HepG2 (cell line): ENCODE measurements around the gene DAPK3. TPM values are rescaled to one million over a fixed set of nuclear protein-coding genes. Genes with fewer than 3 reads are reported as not detected.

Source experiments
- ASH2L ChIP-seq: fragments of 300-600, 200-600 bp; sonication (generic); IDR thresholded peaks from 2 replicates; pipeline ENCODE4 v1.7.0; 2017; ENCODE audit warnings: low read depth, mild to moderate bottlenecking, moderate library complexity, mixed read lengths, low read length; ENCODE audit not compliant: insufficient read length
- BORCS8-MEF2B ChIP-seq: sonication (generic); formaldehyde crosslinking; IDR thresholded peaks from 2 replicates; pipeline ENCODE4 v1.8.0; 2022; ENCODE audit warnings: mild to moderate bottlenecking, missing genetic modification reagents
- DMAP1 ChIP-seq: IDR thresholded peaks from 2 replicates; pipeline ENCODE4 v1.6.1; 2016
- HCFC1 ChIP-seq: fragments of 150-350 bp; IDR thresholded peaks from 2 replicates; pipeline ENCODE4 v1.6.1; 2014; ENCODE audit warnings: low read depth, low read length
- MIER3 ChIP-seq: IDR thresholded peaks from 2 replicates; pipeline ENCODE4 v1.6.1; 2016; ENCODE audit warnings: missing compliant biosample characterization, borderline replicate concordance
- NFE2L1 ChIP-seq: sonication (generic); formaldehyde crosslinking; IDR thresholded peaks from 2 replicates; pipeline ENCODE4 v1.4.0; 2020; ENCODE audit warnings: missing genetic modification reagents, mild to moderate bottlenecking, borderline replicate concordance
- PAX8 ChIP-seq: sonication (generic); formaldehyde crosslinking; IDR thresholded peaks from 2 replicates; pipeline ENCODE4 v1.8.0; 2022; ENCODE audit warnings: mild to moderate bottlenecking, missing genetic modification reagents, borderline replicate concordance
- RXRA ChIP-seq: sonication (generic); formaldehyde crosslinking; IDR thresholded peaks from 2 replicates; pipeline ENCODE4 v1.5.1; 2020; ENCODE audit warnings: missing genetic modification reagents
- SAP130 ChIP-seq: IDR thresholded peaks from 2 replicates; pipeline ENCODE4 v1.6.1; 2016; ENCODE audit warnings: low read depth
- SMAD1 ChIP-seq: sonication (generic); formaldehyde crosslinking; IDR thresholded peaks from 2 replicates; pipeline ENCODE4 v1.4.0; 2020; ENCODE audit warnings: missing genetic modification reagents, low read depth, mild to moderate bottlenecking, borderline replicate concordance
- SP4 ChIP-seq: sonication (generic); formaldehyde crosslinking; IDR thresholded peaks from 2 replicates; pipeline ENCODE4 v1.8.1; 2023; ENCODE audit warnings: mild to moderate bottlenecking, missing genetic modification reagents
- TBX2 ChIP-seq: sonication (generic); formaldehyde crosslinking; IDR thresholded peaks from 2 replicates; pipeline ENCODE4 v1.5.0; 2020; ENCODE audit warnings: missing genetic modification reagents, mild to moderate bottlenecking, borderline replicate concordance
- ZNF644 ChIP-seq: IDR thresholded peaks from 2 replicates; pipeline ENCODE4 v1.6.1; 2016; ENCODE audit warnings: low read depth
- ZNF878 ChIP-seq: sonication (generic); formaldehyde crosslinking; IDR thresholded peaks from 2 replicates; pipeline ENCODE4 v1.8.1; 2023; ENCODE audit warnings: mild to moderate bottlenecking, missing genetic modification reagents, moderate library complexity
- polyA plus RNA-seq, 8 experiments: library from polyadenylated mRNA; depleted of rRNA in 3 of 8; stranded (reverse) in 7 of 8; unstranded in 1 of 8; fragments of >200 nt; fragmentation: Illumina TruSeq in 4 of 8; extraction: Trizol in 4 of 8; gene quantifications; 2 replicates each; pipeline versions ENCODE4 v1.2.1 to v1.2.3, GENCODE V29; 2011 to 2016; ENCODE audit warnings: low read depth in 4 of 8, missing spikeins in 1 of 8, mixed read lengths in 1 of 8; ENCODE audit not compliant: insufficient read depth in 1 of 8
- total RNA-seq, 5 experiments: library from RNA; depleted of rRNA; stranded (reverse); fragments of >200 nt; fragmentation: Illumina TruSeq; extraction: Trizol; gene quantifications; 2 replicates each; pipeline ENCODE4 v1.2.3, GENCODE V29; 2016; ENCODE audit warnings: low read depth in 1 of 5
- TF ChIP-seq, protein P1 (sequence below): fragments of 450-650 bp; IDR thresholded peaks from 2 replicates; pipeline ENCODE4 v1.6.1; 2017; ENCODE audit warnings: mild to moderate bottlenecking
- TF ChIP-seq, protein P2 (sequence below): sonication (generic); formaldehyde crosslinking; IDR thresholded peaks from 2 replicates; pipeline ENCODE4 v1.5.0; 2020; ENCODE audit warnings: missing genetic modification reagents
- TF ChIP-seq, protein P3 (sequence below): sonication (generic); formaldehyde crosslinking; IDR thresholded peaks from 2 replicates; pipeline ENCODE4 v1.4.0; 2020; ENCODE audit warnings: mild to moderate bottlenecking, missing genetic modification reagents
- TF ChIP-seq, protein P4 (sequence below): sonication (generic); formaldehyde crosslinking; IDR thresholded peaks from 2 replicates; pipeline ENCODE4 v1.4.0; 2020; ENCODE audit warnings: missing genetic modification reagents

DAPK3 gene
- total and polyA plus RNA-seq, 2 of the 13 experiments (the other 11 are each of a cell fraction or from before 2014, with no cell fraction given): 30.5 to 37.3 TPM

DNA sequence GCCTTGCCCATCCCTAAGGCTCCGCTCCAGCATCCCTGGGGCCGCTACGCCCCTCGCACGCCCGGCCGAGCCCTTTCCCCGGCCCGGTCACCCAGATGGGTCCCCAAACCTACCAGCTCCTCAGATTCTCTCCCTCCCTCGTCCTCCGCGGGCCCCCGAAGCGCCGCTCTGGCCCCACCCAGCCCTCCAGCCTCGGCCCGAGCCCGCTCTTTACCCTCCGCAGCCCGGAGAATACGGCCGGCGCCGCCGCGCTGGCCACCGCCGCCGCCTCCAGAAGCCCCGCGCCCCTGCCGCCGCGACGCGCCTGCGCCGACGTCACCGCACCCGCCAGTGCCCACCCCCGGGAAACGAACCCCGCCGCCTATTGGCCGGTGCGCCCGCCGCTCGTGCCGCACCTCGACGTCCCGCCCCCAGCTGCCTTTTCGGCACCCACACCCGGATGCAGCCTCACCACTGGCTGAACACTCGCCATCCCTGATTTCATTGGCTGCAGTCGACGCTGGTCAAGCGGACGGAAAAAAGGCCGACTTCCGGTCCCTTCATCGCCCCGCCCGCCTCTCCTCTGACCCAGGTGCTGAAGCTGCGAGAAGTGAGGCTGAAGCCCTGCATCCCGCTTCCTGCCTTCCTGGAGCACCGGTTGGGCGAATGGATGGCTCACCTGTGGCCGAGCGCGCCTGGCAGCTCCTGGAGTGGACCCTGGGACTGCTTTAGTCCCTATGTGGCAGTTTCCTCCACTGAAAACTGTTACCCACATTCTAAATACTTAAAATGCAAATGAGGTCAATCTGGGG, at the start of gene DAPK3 (continued):
- TF ChIP-seq HCFC1 (no peak; the same call in none of the 2 replicates), ZNF878 (CRISPR knock-in tag) (no peak), ZNF644 (CRISPR knock-in tag) (no peak), PAX8 (CRISPR knock-in tag) (no peak), SAP130 (CRISPR knock-in tag) (peak; percentile 88), DMAP1 (CRISPR knock-in tag) (0 out of 2 replicates have a peak, but pooled peaks have one; percentile 44), TBX2 (CRISPR knock-in tag) (peak; percentile 84), ASH2L (peak; percentile 65), SMAD1 (no peak), BORCS8-MEF2B (CRISPR knock-in tag) (no peak; the same call in 1 of the 2 replicates), NFE2L1 (CRISPR knock-in tag) (no peak), MIER3 (CRISPR knock-in tag) (peak; percentile 76), RXRA (0 out of 2 replicates have a peak, but pooled peaks have one; percentile 38), SP4 (peak; percentile 58; the same call in 1 of the 2 replicates)
- TF ChIP-seq, protein P1, sequence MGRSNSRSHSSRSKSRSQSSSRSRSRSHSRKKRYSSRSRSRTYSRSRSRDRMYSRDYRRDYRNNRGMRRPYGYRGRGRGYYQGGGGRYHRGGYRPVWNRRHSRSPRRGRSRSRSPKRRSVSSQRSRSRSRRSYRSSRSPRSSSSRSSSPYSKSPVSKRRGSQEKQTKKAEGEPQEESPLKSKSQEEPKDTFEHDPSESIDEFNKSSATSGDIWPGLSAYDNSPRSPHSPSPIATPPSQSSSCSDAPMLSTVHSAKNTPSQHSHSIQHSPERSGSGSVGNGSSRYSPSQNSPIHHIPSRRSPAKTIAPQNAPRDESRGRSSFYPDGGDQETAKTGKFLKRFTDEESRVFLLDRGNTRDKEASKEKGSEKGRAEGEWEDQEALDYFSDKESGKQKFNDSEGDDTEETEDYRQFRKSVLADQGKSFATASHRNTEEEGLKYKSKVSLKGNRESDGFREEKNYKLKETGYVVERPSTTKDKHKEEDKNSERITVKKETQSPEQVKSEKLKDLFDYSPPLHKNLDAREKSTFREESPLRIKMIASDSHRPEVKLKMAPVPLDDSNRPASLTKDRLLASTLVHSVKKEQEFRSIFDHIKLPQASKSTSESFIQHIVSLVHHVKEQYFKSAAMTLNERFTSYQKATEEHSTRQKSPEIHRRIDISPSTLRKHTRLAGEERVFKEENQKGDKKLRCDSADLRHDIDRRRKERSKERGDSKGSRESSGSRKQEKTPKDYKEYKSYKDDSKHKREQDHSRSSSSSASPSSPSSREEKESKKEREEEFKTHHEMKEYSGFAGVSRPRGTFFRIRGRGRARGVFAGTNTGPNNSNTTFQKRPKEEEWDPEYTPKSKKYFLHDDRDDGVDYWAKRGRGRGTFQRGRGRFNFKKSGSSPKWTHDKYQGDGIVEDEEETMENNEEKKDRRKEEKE: no peak
- TF ChIP-seq, protein P2, sequence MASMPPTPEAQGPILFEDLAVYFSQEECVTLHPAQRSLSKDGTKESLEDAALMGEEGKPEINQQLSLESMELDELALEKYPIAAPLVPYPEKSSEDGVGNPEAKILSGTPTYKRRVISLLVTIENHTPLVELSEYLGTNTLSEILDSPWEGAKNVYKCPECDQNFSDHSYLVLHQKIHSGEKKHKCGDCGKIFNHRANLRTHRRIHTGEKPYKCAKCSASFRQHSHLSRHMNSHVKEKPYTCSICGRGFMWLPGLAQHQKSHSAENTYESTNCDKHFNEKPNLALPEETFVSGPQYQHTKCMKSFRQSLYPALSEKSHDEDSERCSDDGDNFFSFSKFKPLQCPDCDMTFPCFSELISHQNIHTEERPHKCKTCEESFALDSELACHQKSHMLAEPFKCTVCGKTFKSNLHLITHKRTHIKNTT: no peak
- TF ChIP-seq, protein P3, sequence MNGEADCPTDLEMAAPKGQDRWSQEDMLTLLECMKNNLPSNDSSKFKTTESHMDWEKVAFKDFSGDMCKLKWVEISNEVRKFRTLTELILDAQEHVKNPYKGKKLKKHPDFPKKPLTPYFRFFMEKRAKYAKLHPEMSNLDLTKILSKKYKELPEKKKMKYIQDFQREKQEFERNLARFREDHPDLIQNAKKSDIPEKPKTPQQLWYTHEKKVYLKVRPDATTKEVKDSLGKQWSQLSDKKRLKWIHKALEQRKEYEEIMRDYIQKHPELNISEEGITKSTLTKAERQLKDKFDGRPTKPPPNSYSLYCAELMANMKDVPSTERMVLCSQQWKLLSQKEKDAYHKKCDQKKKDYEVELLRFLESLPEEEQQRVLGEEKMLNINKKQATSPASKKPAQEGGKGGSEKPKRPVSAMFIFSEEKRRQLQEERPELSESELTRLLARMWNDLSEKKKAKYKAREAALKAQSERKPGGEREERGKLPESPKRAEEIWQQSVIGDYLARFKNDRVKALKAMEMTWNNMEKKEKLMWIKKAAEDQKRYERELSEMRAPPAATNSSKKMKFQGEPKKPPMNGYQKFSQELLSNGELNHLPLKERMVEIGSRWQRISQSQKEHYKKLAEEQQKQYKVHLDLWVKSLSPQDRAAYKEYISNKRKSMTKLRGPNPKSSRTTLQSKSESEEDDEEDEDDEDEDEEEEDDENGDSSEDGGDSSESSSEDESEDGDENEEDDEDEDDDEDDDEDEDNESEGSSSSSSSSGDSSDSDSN: peak; percentile 38; the same call in 1 of the 2 replicates
- TF ChIP-seq, protein P4, sequence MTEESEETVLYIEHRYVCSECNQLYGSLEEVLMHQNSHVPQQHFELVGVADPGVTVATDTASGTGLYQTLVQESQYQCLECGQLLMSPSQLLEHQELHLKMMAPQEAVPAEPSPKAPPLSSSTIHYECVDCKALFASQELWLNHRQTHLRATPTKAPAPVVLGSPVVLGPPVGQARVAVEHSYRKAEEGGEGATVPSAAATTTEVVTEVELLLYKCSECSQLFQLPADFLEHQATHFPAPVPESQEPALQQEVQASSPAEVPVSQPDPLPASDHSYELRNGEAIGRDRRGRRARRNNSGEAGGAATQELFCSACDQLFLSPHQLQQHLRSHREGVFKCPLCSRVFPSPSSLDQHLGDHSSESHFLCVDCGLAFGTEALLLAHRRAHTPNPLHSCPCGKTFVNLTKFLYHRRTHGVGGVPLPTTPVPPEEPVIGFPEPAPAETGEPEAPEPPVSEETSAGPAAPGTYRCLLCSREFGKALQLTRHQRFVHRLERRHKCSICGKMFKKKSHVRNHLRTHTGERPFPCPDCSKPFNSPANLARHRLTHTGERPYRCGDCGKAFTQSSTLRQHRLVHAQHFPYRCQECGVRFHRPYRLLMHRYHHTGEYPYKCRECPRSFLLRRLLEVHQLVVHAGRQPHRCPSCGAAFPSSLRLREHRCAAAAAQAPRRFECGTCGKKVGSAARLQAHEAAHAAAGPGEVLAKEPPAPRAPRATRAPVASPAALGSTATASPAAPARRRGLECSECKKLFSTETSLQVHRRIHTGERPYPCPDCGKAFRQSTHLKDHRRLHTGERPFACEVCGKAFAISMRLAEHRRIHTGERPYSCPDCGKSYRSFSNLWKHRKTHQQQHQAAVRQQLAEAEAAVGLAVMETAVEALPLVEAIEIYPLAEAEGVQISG (CRISPR knock-in tag): peak; percentile 63; the same call in 1 of the 2 replicates
